IPS-18a (cell line): Measurements from ENCODE around the gene NMBR.
"Not testable (repeated sequence)": the region's sequence is repeated elsewhere in the genome, so short reads cannot be mapped to it uniquely, and the experiment has no call there.

Experiments
- H3K27ac ChIP-seq: one replicate; pipeline ENCODE4 v1.5.1; 2013; ENCODE audit warnings: low read length
- H3K27me3 ChIP-seq: one replicate; pipeline ENCODE4 v1.6.1; 2013; ENCODE audit warnings: mild to moderate bottlenecking, low read length; ENCODE audit not compliant: control insufficient read depth, insufficient read depth
- H3K36me3 ChIP-seq: one replicate; pipeline ENCODE4 v1.6.1; 2013; ENCODE audit warnings: low read depth, low read length; ENCODE audit not compliant: control insufficient read depth
- H3K4me1 ChIP-seq: one replicate; pipeline ENCODE4 v1.6.1; 2013; ENCODE audit warnings: low read depth, low read length; ENCODE audit not compliant: control insufficient read depth
- H3K4me3 ChIP-seq: one replicate; pipeline ENCODE4 v1.5.1; 2013; ENCODE audit warnings: low read length
- H3K9ac ChIP-seq: one replicate; pipeline ENCODE4 v1.6.1; 2013; ENCODE audit warnings: mild to moderate bottlenecking, low read length, moderate library complexity
- H3K9me3 ChIP-seq: one replicate; pipeline ENCODE4 v1.6.1; 2013; ENCODE audit warnings: low read depth, low read length; ENCODE audit not compliant: control insufficient read depth

Gene NMBR

GRCh38 chr6:142110820-142111219 is 36.1 kb downstream of the NMBR start:
- not testable (repeated sequence) for H3K27ac ChIP-seq, H3K4me1 ChIP-seq, H3K4me3 ChIP-seq, H3K9me3 ChIP-seq, H3K36me3 ChIP-seq, H3K9ac ChIP-seq, H3K27me3 ChIP-seq

GRCh38 chr6:142104820-142105219 is 42.1 kb downstream of the NMBR start:
- H3K4me1 ChIP-seq, H3K27me3 ChIP-seq, H3K9me3 ChIP-seq, H3K36me3 ChIP-seq, H3K9ac ChIP-seq, H3K4me3 ChIP-seq, H3K27ac ChIP-seq: not testable (repeated sequence)

- Histone ChIP-seq H3K27ac (no peak overlapping the region), H3K4me3 (peak overlapping the region; percentile 70), H3K27me3 (peaks cover 24% of the 10 kb centered on the region), H3K9me3 (no peaks in the 10 kb centered on the region), H3K4me1 (no peaks in the 10 kb centered on the region), H3K9ac (no peak overlapping the region), H3K36me3 (no peaks in the 10 kb centered on the region)
These were observed 58.1 kb downstream of the NMBR start for GRCh38 chr6:142088858-142089216.

- Histone ChIP-seq H3K27me3 (peaks cover 24% of the 10 kb centered on the region), H3K27ac (no peak overlapping the region), H3K4me1 (no peaks in the 10 kb centered on the region), H3K9ac (no peak overlapping the region), H3K4me3 (peak overlapping the region; percentile 70), H3K9me3 (no peaks in the 10 kb centered on the region), H3K36me3 (no peaks in the 10 kb centered on the region)
These were observed 58.7 kb downstream of the NMBR start for GRCh38 chr6:142087950-142088857.

GRCh38 chr6:142079130-142079529 is 67.8 kb downstream of the NMBR start:
- Histone ChIP-seq H3K27ac (no peak overlapping the region), H3K4me1 (no peaks in the 10 kb centered on the region), H3K9me3 (no peaks in the 10 kb centered on the region), H3K9ac (no peak overlapping the region), H3K4me3 (no peak overlapping the region), H3K36me3 (no peaks in the 10 kb centered on the region), H3K27me3 (no peaks in the 10 kb centered on the region)

- H3K4me1 ChIP-seq = no peaks in the 10 kb centered on the region
- H3K27me3 ChIP-seq = no peaks in the 10 kb centered on the region
- no peaks in the 10 kb centered on the region for H3K9me3 ChIP-seq
- H3K36me3 ChIP-seq = no peaks in the 10 kb centered on the region
- H3K9ac ChIP-seq = no peak overlapping the region
- H3K4me3 ChIP-seq = no peak overlapping the region
- no peak overlapping the region for H3K27ac ChIP-seq
These were observed 71.3 kb downstream of the NMBR start for GRCh38 chr6:142075516-142076101.

- Histone ChIP-seq H3K27me3 (no peaks in the 10 kb centered on the region), H3K9ac (no peak overlapping the region), H3K27ac (no peak overlapping the region), H3K4me1 (no peaks in the 10 kb centered on the region), H3K4me3 (no peak overlapping the region), H3K9me3 (no peaks in the 10 kb centered on the region), H3K36me3 (no peaks in the 10 kb centered on the region)
These were observed 72.4 kb downstream of the NMBR start for GRCh38 chr6:142074516-142074915.

- no peaks in the 10 kb centered on the region for H3K36me3 ChIP-seq
- no peak overlapping the region for H3K27ac ChIP-seq
- H3K4me3 ChIP-seq = no peak overlapping the region
- H3K4me1 ChIP-seq = no peaks in the 10 kb centered on the region
- H3K27me3 ChIP-seq = no peaks in the 10 kb centered on the region
- H3K9ac ChIP-seq = no peak overlapping the region
- no peaks in the 10 kb centered on the region for H3K9me3 ChIP-seq
These were observed 74.9 kb downstream of the NMBR start for GRCh38 chr6:142071981-142072380.

- no peaks in the 10 kb centered on the region for H3K36me3 ChIP-seq
- H3K4me1 ChIP-seq = no peaks in the 10 kb centered on the region
- H3K4me3 ChIP-seq = no peak overlapping the region
- H3K9ac ChIP-seq = no peak overlapping the region
- H3K27me3 ChIP-seq = no peaks in the 10 kb centered on the region
- H3K9me3 ChIP-seq = no peaks in the 10 kb centered on the region
- H3K27ac ChIP-seq = no peak overlapping the region
These were observed 78.5 kb downstream of the NMBR start for GRCh38 chr6:142068416-142068815.

GRCh38 chr6:142062861-142063260 is 84.1 kb downstream of the NMBR start:
- H3K9ac ChIP-seq, H3K9me3 ChIP-seq, H3K4me3 ChIP-seq, H3K4me1 ChIP-seq, H3K36me3 ChIP-seq, H3K27ac ChIP-seq, H3K27me3 ChIP-seq: not testable (repeated sequence)

GRCh38 chr6:142058551-142059290 is 88.2 kb downstream of the NMBR start:
- Histone ChIP-seq H3K9me3 (no peaks in the 10 kb centered on the region), H3K9ac (no peak overlapping the region), H3K4me1 (no peaks in the 10 kb centered on the region), H3K36me3 (no peaks in the 10 kb centered on the region), H3K4me3 (no peak overlapping the region), H3K27ac (no peak overlapping the region), H3K27me3 (no peaks in the 10 kb centered on the region)
